Esophagus muscularis mucosa (tissue), 4 donors: ENCODE results near the gene ST8SIA2. TPM values are rescaled to one million over a fixed set of nuclear protein-coding genes. Genes with fewer than 3 reads are reported as not detected.

Experiments
- DNase-seq: peaks from one replicate; pipeline ENCODE4 v3.0.0-alpha.2; 2017; ENCODE audit errors: extremely low spot score
- H3K27ac ChIP-seq, 4 donors: fragments of 200-600 bp; sonication (generic); replicated peaks in 1 of 4; 1 replicate in 3 of 4; 2 replicates in 1 of 4; pipeline ENCODE4 v1.5.1; 2016 to 2019; ENCODE audit warnings: mild to moderate bottlenecking in 1 of 4
- H3K27me3 ChIP-seq, 4 donors: fragments of 200-600 bp; sonication (generic); one replicate each; pipeline versions ENCODE4 v1.5.1 to v1.6.0; 2016 to 2019
- H3K36me3 ChIP-seq, 4 donors: fragments of 200-600 bp; sonication (generic); one replicate each; pipeline ENCODE4 v1.5.1; 2016 to 2019
- H3K4me1 ChIP-seq, 4 donors: fragments of 200-600 bp; sonication (generic); one replicate each; pipeline ENCODE4 v1.5.1; 2016 to 2019
- H3K4me3 ChIP-seq, 4 donors: fragments of 200-600 bp; sonication (generic); 1 replicate in 2 of 4; 2 replicates in 2 of 4; pipeline ENCODE4 v1.5.1; 2016 to 2019; ENCODE audit warnings: mild to moderate bottlenecking in 4 of 4, moderate library complexity in 1 of 4
- H3K9me3 ChIP-seq, 4 donors: fragments of 200-600 bp; sonication (generic); 1 replicate in 3 of 4; 2 replicates in 1 of 4; pipeline ENCODE4 v1.5.1; 2016 to 2019
- EP300 ChIP-seq: sonication (generic); formaldehyde crosslinking; IDR thresholded peaks from one replicate; pipeline ENCODE4 v1.6.1; 2017; ENCODE audit warnings: antibody characterized with exemption
- POLR2A ChIP-seq: fragments of 450-650 bp; IDR thresholded peaks from one replicate; pipeline ENCODE4 v1.6.1; 2017; ENCODE audit warnings: antibody characterized with exemption, moderate library complexity, mild to moderate bottlenecking, low read depth
- POLR2AphosphoS5 ChIP-seq, 2 donors: sonication (generic); formaldehyde crosslinking; IDR thresholded peaks; one replicate each; pipeline ENCODE4 v1.6.1; 2017; ENCODE audit warnings: antibody characterized with exemption in 2 of 2
- WGBS: methylation state at CpG from one replicate; pipeline ENCODE4 v1.1.5; 2018; 5-methylcytosine and 5-hydroxymethylcytosine counted together
- intact Hi-C: fragments of 100-400 bp; cut with DNase I; formaldehyde crosslinking; loops from one replicate; pipeline ENCODE4 v1.15.1; 2023
- total RNA-seq, 4 donors: library from RNA; depleted of rRNA; stranded (reverse); fragments of >200 nt; gene quantifications; one replicate each; pipeline versions ENCODE4 v1.1.0 to v1.2.1, GENCODE V29; 2016
- TF ChIP-seq, protein P1 (sequence below), 3 experiments: fragments of 200-600 bp in 2 of 3; fragments of 450-650 bp in 1 of 3; sonication (generic) in 2 of 3; IDR thresholded peaks; one replicate each; pipeline ENCODE4 v1.5.1; 2017 to 2019; ENCODE audit warnings: antibody characterized with exemption in 3 of 3, mild to moderate bottlenecking in 2 of 3, moderate library complexity in 1 of 3

ST8SIA2 gene
- total RNA-seq, 4 donors from 2014 or later: 0.13 to 0.57 (median 0.50) TPM; not detected in 1

DNA sequence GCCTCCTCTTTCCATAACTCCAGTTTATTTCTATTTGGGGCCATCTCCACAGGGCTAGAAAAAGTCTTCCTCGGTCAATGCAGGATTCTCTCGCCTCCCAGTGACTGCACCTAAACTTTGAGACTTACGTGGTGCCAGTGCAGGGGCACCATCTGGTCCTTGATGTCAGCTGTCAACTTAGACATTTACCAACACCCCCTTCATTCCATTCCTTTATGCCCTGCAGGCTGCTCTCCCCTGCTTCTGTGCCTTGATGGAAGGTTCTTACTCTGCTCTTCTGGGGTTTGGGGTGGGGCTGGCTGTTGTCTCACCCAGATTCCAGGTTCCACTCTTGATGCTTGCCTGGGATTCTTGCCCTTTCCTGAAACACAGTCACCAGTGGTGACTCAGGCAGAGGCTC lies 101.8 kb downstream of the ST8SIA2 start:
- 90% methylated on average over 3 of the region's 3 CpGs for WGBS
- intact Hi-C loops: no loop called here
- H3K36me3 ChIP-seq: no peaks in the 10 kb centered on the region
- DNase-seq: no peak
- peaks cover 0 to 6% (median 1%) of the 10 kb centered on the region in 4 donors for H3K9me3 ChIP-seq
- H3K4me3 ChIP-seq: no peak overlapping the region
- H3K27me3 ChIP-seq: peaks cover 0 to 37% (median 3%) of the 10 kb centered on the region in 4 donors
- TF ChIP-seq POLR2AphosphoS5 (IDR thresholded peaks at IDR 0.05) (no peak), POLR2A (no peak), EP300 (no peak)
- TF ChIP-seq, protein P1, sequence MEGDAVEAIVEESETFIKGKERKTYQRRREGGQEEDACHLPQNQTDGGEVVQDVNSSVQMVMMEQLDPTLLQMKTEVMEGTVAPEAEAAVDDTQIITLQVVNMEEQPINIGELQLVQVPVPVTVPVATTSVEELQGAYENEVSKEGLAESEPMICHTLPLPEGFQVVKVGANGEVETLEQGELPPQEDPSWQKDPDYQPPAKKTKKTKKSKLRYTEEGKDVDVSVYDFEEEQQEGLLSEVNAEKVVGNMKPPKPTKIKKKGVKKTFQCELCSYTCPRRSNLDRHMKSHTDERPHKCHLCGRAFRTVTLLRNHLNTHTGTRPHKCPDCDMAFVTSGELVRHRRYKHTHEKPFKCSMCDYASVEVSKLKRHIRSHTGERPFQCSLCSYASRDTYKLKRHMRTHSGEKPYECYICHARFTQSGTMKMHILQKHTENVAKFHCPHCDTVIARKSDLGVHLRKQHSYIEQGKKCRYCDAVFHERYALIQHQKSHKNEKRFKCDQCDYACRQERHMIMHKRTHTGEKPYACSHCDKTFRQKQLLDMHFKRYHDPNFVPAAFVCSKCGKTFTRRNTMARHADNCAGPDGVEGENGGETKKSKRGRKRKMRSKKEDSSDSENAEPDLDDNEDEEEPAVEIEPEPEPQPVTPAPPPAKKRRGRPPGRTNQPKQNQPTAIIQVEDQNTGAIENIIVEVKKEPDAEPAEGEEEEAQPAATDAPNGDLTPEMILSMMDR (IDR thresholded peaks at IDR 0.05): no peak
- no peak overlapping the region for H3K27ac ChIP-seq
- no peaks in the 10 kb centered on the region for H3K4me1 ChIP-seq

DNA sequence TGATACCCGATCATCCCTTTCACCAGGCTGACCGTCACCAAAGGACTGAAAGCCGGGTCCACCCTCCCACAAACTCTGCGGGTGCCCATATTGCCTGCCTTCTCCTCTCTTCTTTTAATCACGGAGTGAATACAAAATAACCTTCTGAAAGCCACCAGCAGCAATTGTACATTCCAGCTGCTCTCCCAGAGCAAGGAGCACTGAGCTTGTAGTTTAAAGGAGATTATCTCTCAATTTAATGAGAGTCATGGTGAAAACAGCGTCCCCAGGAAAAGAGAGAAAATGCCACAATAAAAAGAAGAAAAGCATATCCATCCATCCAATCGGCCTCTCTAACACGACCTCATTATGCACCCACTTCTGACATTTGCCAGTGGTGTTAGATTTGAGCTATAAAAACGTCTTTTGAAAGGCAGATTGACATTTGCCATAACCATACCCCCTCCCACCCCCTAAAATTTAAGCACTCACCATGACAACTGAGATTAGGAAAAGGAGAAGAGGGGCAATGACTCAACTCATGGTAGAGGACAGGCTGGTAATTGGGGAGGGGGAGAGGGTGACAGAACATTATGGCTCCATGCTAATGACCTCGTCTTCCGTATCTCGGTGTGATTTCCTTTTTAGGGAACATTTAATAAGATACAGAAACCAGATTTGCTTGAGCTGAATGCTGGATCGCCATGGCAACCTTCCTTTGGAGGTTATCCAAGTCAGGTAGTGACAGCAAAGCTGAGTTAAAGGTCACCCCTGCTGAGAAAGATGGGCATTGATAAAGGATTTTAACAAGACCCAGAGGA lies 106.2 kb downstream of the ST8SIA2 start:
- DNase-seq: no peak
- TF ChIP-seq, protein P1 (IDR thresholded peaks at IDR 0.05): no peak
- TF ChIP-seq POLR2A: no peak
- TF ChIP-seq EP300: no peak
- TF ChIP-seq POLR2AphosphoS5 (IDR thresholded peaks at IDR 0.05): no peak
- Histone ChIP-seq H3K4me1 (no peaks in the 10 kb centered on the region), H3K36me3 (no peaks in the 10 kb centered on the region), H3K9me3 (no peaks in the 10 kb centered on the region), H3K27ac (no peak overlapping the region), H3K27me3 (peaks cover 0 to 39% (median 3%) of the 10 kb centered on the region in 4 donors), H3K4me3 (no peak overlapping the region)
- 81% methylated on average over 13 of the region's 13 CpGs for WGBS
- intact Hi-C loops: no loop called here

DNA sequence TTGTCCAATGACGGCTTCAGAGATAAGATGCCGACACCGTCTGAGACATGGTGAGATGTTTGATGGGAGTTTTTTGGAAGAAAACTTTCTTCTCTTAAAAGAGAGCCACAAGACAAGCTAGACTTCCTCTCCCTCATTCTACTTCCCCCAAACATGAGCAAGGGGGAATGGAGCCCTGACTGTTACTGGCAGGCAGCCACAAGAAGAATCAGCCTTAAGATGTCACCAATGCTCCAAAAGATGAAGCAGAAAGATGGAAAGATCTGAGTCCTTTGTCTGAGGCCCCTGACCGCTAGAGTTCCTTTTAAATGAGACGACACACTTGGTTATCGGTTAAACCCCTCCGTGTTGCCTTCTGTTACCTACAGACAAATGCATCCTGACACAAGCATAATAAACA lies 108.7 kb downstream of the ST8SIA2 start:
- no peak for TF ChIP-seq EP300
- TF ChIP-seq, protein P1 (IDR thresholded peaks at IDR 0.05): no peak
- no peak for TF ChIP-seq POLR2AphosphoS5 (IDR thresholded peaks at IDR 0.05)
- TF ChIP-seq POLR2A: no peak
- Histone ChIP-seq H3K36me3 (no peaks in the 10 kb centered on the region), H3K4me1 (no peaks in the 10 kb centered on the region), H3K4me3 (no peak overlapping the region), H3K9me3 (peaks cover 0 to 9% (median 4%) of the 10 kb centered on the region in 4 donors), H3K27ac (no peak overlapping the region), H3K27me3 (peaks cover 0 to 23% (median 0%) of the 10 kb centered on the region in 4 donors)
- 79% methylated on average over 7 of the region's 7 CpGs for WGBS
- intact Hi-C loops: no loop called here
- DNase-seq: no peak

DNA sequence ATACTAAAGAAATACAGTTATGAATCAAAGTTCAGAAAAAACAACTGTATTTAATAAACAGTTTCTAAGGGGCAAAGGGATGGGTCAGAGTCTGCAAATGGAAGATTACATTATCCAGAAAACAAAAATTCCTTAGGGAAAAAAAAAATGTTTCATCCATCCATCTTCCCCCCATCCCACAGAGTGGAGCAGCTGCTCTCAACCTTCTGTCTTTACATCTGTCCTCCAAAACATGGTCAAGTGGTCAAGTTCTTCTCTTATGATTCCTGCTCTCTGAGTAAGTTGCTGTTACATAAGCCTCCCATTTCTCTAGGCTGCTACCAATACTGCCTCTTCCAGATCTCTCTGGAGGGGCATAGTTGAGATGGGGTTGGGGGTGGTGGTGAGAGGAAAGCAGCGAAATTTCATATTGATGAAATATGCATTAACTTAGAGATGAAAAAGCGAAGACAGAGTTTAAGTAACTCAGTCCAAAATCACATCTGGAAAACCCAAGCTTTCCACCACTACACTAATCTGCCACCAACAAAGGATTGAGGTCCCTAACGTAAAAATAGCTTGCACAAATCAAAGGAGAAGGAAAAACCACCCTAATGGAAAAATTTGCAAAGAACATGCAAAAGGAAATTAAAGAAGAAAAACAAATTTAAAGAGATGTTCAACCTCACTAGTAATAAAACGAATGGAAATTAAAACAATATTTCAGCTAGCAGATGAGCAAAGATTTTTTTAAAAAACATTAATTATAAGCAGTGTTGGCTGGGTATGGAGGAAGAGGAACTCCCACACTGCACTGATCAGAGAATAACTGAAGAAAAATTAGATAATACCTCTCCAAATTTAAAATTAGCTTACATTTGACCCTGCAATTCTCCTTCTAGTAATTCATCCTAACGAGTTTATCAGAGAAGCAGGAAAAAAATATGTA lies 109.5 kb downstream of the ST8SIA2 start:
- H3K36me3 ChIP-seq: no peaks in the 10 kb centered on the region
- H3K9me3 ChIP-seq: peaks cover 0 to 14% (median 6%) of the 10 kb centered on the region in 4 donors
- no peak for DNase-seq
- TF ChIP-seq POLR2A (no peak), POLR2AphosphoS5 (IDR thresholded peaks at IDR 0.05) (no peak)
- intact Hi-C loops: no loop called here
- peaks cover 0 to 19% (median 0%) of the 10 kb centered on the region in 4 donors for H3K27me3 ChIP-seq
- WGBS: 71% methylated on average over 5 of the region's 5 CpGs
- H3K4me3 ChIP-seq: no peak overlapping the region
- no peak overlapping the region for H3K27ac ChIP-seq
- H3K4me1 ChIP-seq: no peaks in the 10 kb centered on the region

DNA sequence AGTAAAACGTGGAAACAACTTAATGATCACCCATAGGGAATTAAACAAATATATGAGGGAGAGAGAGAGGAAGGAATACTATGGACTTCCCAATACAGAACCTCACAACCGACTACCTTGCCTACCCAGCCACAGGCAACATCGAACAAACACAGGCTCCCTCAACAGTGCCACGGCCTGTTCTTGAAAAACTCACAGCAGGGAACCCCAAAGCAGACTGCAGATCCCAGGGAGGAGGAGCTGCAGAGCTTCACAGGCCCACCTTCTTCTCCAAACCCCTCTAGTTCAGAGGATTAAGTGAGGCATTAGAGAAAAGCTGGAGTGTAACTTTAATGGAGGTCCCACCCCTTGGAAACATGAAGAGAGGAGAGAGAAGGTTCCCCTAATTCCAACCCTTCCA lies 110.2 kb downstream of the ST8SIA2 start:
- no peaks in the 10 kb centered on the region for H3K36me3 ChIP-seq
- DNase-seq: no peak
- H3K9me3 ChIP-seq: peaks cover 0 to 14% (median 6%) of the 10 kb centered on the region in 4 donors
- WGBS: 70% methylated on average over 4 of the region's 4 CpGs
- intact Hi-C loops: no loop called here
- H3K27me3 ChIP-seq: peaks cover 0 to 16% (median 0%) of the 10 kb centered on the region in 4 donors
- H3K4me3 ChIP-seq: no peak overlapping the region
- no peak overlapping the region for H3K27ac ChIP-seq
- H3K4me1 ChIP-seq: no peaks in the 10 kb centered on the region
- TF ChIP-seq POLR2AphosphoS5 (IDR thresholded peaks at IDR 0.05): no peak
